Keratinocyte (primary cell): ENCODE measurements around the gene LRR1. TPM values are rescaled to one million over a fixed set of nuclear protein-coding genes. Genes with fewer than 3 reads are reported as not detected.
"Not testable (repeated sequence)": the region's sequence is repeated elsewhere in the genome, so short reads cannot be mapped to it uniquely, and the experiment has no call there.

Experiments used
- DNase-seq: peaks from one replicate; pipeline ENCODE4 v3.0.0-alpha.2; 2011; ENCODE audit warnings: low read depth, missing footprints, low spot score
- FAIRE-seq: peaks from 2 replicates; lab custom pipeline; 2011; peaks lifted over from hg19 to GRCh38; lab: Jason Lieb, UNC
- H2AFZ ChIP-seq: 2 replicates; pipeline ENCODE4 v1.6.0; 2012; ENCODE audit warnings: low read length, control low read depth, inconsistent platforms; ENCODE audit not compliant: control insufficient read depth
- H3K27ac ChIP-seq: 2 replicates; pipeline ENCODE4 v1.5.1; 2011; ENCODE audit warnings: low read length; ENCODE audit not compliant: control insufficient read depth, insufficient read depth
- H3K27me3 ChIP-seq: 3 replicates; pipeline ENCODE4 v1.6.0; 2011; ENCODE audit warnings: low read length; ENCODE audit not compliant: control insufficient read depth, insufficient read depth; ENCODE audit errors: extremely low read depth
- H3K36me3 ChIP-seq, 2 experiments: 2 replicates in 1 of 2; 3 replicates in 1 of 2; pipeline ENCODE4 v1.5.1; 2011; ENCODE audit warnings: low read length in 2 of 2, mild to moderate bottlenecking in 1 of 2; ENCODE audit not compliant: control insufficient read depth in 2 of 2, insufficient read depth in 2 of 2; ENCODE audit errors: extremely low read depth in 1 of 2
- H3K4me1 ChIP-seq: 3 replicates; pipeline ENCODE4 v1.5.1; 2011; ENCODE audit warnings: low read length; ENCODE audit not compliant: control insufficient read depth, insufficient read depth; ENCODE audit errors: extremely low read depth
- H3K4me2 ChIP-seq: 3 replicates; pipeline ENCODE4 v1.6.0; 2011; ENCODE audit warnings: low read depth, low read length; ENCODE audit not compliant: control insufficient read depth, insufficient read depth; ENCODE audit errors: extremely low read depth
- H3K4me3 ChIP-seq, 3 experiments: fragments of 200-600 bp in 1 of 3; sonication (generic) in 1 of 3; 2 replicates in 2 of 3; 3 replicates in 1 of 3; pipeline ENCODE4 v1.5.1; 2011 to 2016; ENCODE audit warnings: low read length in 3 of 3, mild to moderate bottlenecking in 3 of 3, control low read depth in 2 of 3, inconsistent platforms in 1 of 3, low read depth in 1 of 3, mixed read lengths in 1 of 3, mixed run types in 1 of 3, moderate library complexity in 1 of 3; ENCODE audit not compliant: control insufficient read depth in 2 of 3, insufficient read depth in 2 of 3; ENCODE audit errors: extremely low read depth in 1 of 3
- H3K79me2 ChIP-seq: 2 replicates; pipeline ENCODE4 v1.6.0; 2012; ENCODE audit warnings: low read length; ENCODE audit not compliant: control insufficient read depth, insufficient read depth
- H3K9ac ChIP-seq: 3 replicates; pipeline ENCODE4 v1.6.0; 2011; ENCODE audit warnings: low read length; ENCODE audit not compliant: control insufficient read depth, insufficient read depth; ENCODE audit errors: extremely low read depth
- H3K9me1 ChIP-seq: 3 replicates; pipeline ENCODE4 v1.6.0; 2011; ENCODE audit warnings: low read length; ENCODE audit not compliant: control insufficient read depth, insufficient read depth; ENCODE audit errors: extremely low read depth
- H3K9me3 ChIP-seq: 2 replicates; pipeline ENCODE4 v1.5.1; 2012; ENCODE audit warnings: low read depth, low read length; ENCODE audit not compliant: control insufficient read depth
- H4K20me1 ChIP-seq: 3 replicates; pipeline ENCODE4 v1.6.0; 2011; ENCODE audit warnings: low read length; ENCODE audit not compliant: control insufficient read depth, insufficient read depth; ENCODE audit errors: extremely low read depth
- EZH2 ChIP-seq: IDR thresholded peaks from one replicate; pipeline ENCODE4 v1.6.1; 2012; ENCODE audit warnings: inconsistent platforms, mild to moderate bottlenecking, low read length, moderate library complexity
- dilution Hi-C: fragments of 300-500 bp; cut with MboI; formaldehyde crosslinking; loops from one replicate; pipeline ENCODE4 v1.7.0; 2020; ENCODE audit warnings: low sequenced_read_pairs; ENCODE audit not compliant: extremely low pct_ligation_motif_present
- polyA plus RNA-seq, 5 experiments: library from polyadenylated mRNA; depleted of rRNA in 3 of 5; stranded (reverse) in 3 of 5; stranded (forward) in 1 of 5; unstranded in 1 of 5; fragments of >200 nt; gene quantifications; 1 replicate in 1 of 5; 2 replicates in 3 of 5; 3 replicates in 1 of 5; pipeline versions ENCODE4 v1.2.1 to v1.2.3, GENCODE V29; 2011 to 2012; ENCODE audit warnings: missing spikeins in 2 of 5, low read depth in 1 of 5, low replicate concordance in 1 of 5
- TF ChIP-seq, protein P1 (sequence below), 3 experiments: IDR thresholded peaks in 1 of 3; conservative IDR thresholded peaks in 1 of 3; optimal IDR thresholded peaks in 1 of 3; 2 replicates in 2 of 3; 3 replicates in 1 of 3; pipeline versions ENCODE3 to v1.5.1; 2011; ENCODE audit warnings: low read length in 3 of 3, mild to moderate bottlenecking in 3 of 3, moderate library complexity in 2 of 3, control low read depth in 1 of 3, inconsistent platforms in 1 of 3; ENCODE audit not compliant: insufficient read depth in 2 of 3; ENCODE audit errors: extremely low read depth in 1 of 3

LRR1 gene
- polyA plus RNA-seq, 1 donor (not counting 4 experiments of a cell fraction or from before 2014, with no cell fraction given) = 22.7 TPM

DNA sequence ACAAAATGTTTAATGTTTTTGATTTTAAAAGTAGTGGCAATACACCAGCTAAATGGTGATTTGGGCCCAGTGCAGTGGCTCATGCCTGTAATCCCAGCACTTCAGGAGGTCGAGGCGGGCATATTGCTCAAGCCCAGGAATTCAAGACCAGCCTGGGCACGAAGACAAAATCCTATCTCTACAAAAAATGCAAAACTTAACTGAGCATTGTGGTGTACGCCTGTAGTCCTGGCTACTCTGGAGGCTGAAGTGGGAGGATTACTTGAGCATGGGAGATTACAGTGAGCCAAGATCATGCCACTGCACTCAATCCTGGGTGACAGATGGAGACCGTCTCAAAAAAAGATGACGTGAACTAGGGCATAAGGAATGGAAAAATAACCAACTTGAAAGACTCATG lies 17.0 kb downstream of the LRR1 start:
- Histone ChIP-seq H3K4me3 (no peak overlapping the region), H3K27ac (no peak overlapping the region), H3K27me3 (no peaks in the 10 kb centered on the region), H4K20me1 (no peaks in the 10 kb centered on the region), H3K36me3 (peaks cover 2 to 6% of the 10 kb centered on the region in 2 experiments), H3K4me2 (no peak overlapping the region), H3K79me2 (peaks cover 30% of the 10 kb centered on the region), H3K4me1 (peaks cover 21% of the 10 kb centered on the region), H3K9ac (no peak overlapping the region), H3K9me1 (no peaks in the 10 kb centered on the region), H3K9me3 (no peaks in the 10 kb centered on the region), H2AFZ (no peak overlapping the region)
- no peak for TF ChIP-seq EZH2
- TF ChIP-seq, protein P1, sequence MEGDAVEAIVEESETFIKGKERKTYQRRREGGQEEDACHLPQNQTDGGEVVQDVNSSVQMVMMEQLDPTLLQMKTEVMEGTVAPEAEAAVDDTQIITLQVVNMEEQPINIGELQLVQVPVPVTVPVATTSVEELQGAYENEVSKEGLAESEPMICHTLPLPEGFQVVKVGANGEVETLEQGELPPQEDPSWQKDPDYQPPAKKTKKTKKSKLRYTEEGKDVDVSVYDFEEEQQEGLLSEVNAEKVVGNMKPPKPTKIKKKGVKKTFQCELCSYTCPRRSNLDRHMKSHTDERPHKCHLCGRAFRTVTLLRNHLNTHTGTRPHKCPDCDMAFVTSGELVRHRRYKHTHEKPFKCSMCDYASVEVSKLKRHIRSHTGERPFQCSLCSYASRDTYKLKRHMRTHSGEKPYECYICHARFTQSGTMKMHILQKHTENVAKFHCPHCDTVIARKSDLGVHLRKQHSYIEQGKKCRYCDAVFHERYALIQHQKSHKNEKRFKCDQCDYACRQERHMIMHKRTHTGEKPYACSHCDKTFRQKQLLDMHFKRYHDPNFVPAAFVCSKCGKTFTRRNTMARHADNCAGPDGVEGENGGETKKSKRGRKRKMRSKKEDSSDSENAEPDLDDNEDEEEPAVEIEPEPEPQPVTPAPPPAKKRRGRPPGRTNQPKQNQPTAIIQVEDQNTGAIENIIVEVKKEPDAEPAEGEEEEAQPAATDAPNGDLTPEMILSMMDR (optimal IDR thresholded peaks at IDR 0.05 in 1 of 3, IDR thresholded peaks at IDR 0.05 in 1 of 3, conservative IDR thresholded peaks at IDR 0.05 in 1 of 3; ENCODE audit: extremely low read depth in 1 of 3, insufficient read depth in 2 of 3, low read length in 3 of 3) = no peak
- no peak for DNase-seq
- no peak for FAIRE-seq
- dilution Hi-C loops = no loop called here

DNA sequence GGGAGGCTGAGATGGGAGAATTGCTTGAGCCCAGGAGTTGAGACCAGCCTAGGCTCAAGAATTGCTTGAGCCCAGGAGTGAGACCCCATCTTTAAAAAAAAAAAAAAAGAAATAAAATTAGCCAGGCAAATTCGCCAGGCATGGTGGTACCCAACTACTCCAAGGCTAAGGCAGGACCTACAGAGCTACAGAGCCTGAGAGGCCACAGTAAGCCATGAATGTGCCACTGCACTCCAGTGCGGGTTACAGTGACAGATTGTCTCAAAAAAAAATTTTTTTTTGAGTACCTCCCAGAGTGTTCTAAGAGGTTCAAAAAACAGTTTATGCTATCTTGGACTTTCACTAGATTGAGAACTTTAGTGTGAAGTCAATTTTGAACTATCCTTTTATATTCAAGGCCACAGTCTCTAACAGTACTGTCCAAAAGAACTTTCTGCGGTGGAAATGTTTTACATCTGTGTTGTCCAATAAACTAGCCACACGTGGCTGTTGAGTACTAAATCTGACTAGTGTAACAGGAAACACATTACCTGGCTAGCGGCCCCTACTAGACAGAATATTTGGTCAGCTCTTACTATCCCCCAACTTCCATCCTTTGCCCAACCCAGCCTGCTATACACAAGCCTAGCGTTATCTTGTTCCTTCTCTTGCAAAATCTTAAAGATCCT lies 19.2 kb downstream of the LRR1 start:
- H3K9me3 ChIP-seq = no peaks in the 10 kb centered on the region
- no peak for FAIRE-seq
- TF ChIP-seq EZH2 = no peak
- TF ChIP-seq, protein P1 (optimal IDR thresholded peaks at IDR 0.05 in 1 of 3, IDR thresholded peaks at IDR 0.05 in 1 of 3, conservative IDR thresholded peaks at IDR 0.05 in 1 of 3; ENCODE audit: extremely low read depth in 1 of 3, insufficient read depth in 2 of 3, low read length in 3 of 3) = no peak
- H3K4me3 ChIP-seq = no peak overlapping the region
- peak overlapping the region; percentile 22 for H3K27ac ChIP-seq
- H3K9me1 ChIP-seq = no peaks in the 10 kb centered on the region
- H3K4me1 ChIP-seq = peaks cover 34% of the 10 kb centered on the region
- no peak for DNase-seq
- dilution Hi-C loops = no loop called here
- H3K9ac ChIP-seq = no peak overlapping the region
- H4K20me1 ChIP-seq = peaks cover 7% of the 10 kb centered on the region
- peaks cover 52% of the 10 kb centered on the region for H3K79me2 ChIP-seq
- no peaks in the 10 kb centered on the region for H3K27me3 ChIP-seq
- peaks cover 2 to 9% of the 10 kb centered on the region in 2 experiments for H3K36me3 ChIP-seq
- H3K4me2 ChIP-seq = peak overlapping the region; percentile 14
- no peak overlapping the region for H2AFZ ChIP-seq

DNA sequence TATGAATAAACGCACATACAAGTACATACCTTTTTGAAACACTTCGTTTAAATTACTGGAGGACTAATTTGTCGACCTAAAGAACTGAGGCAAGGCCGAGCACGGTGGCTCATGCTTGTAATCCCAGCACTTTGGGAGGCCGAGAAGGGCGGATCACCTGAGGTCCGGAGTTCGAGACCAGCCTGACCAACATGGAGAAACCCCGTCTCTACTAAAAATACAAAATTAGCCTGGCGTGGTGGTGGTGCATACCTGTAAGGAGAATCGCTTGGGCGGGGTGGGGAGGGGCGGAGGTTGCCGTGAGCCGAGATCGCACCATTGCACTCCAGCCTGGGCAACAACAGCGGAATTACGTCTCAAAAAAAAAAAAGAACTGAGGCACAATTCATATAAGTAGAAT lies 20.5 kb downstream of the LRR1 start:
- H3K27me3 ChIP-seq, H3K9me3 ChIP-seq, dilution Hi-C loops, FAIRE-seq, H3K9me1 ChIP-seq, H4K20me1 ChIP-seq, H3K36me3 ChIP-seq, DNase-seq, H2AFZ ChIP-seq: not testable (repeated sequence)
- H3K4me1 ChIP-seq = peaks cover 47% of the 10 kb centered on the region
- peak overlapping the region; percentile 99 for H3K27ac ChIP-seq
- H3K79me2 ChIP-seq = peaks cover 57% of the 10 kb centered on the region
- H3K4me2 ChIP-seq = peak overlapping the region; percentile 79
- H3K9ac ChIP-seq = peak overlapping the region; percentile 100
- peak overlapping the region; percentile 77 to 100 (median 100) for H3K4me3 ChIP-seq
